Stimulated activated CD4-positive, alpha-beta T cell treated with anti-CD3 and anti-CD28 coated beads, Interleukin-2, amount 100 ng/mL, for 24 hours (primary cell): ENCODE data around the gene RALY.

ENCODE experiments used
- DNase-seq, 2 donors: peaks; one replicate each; pipeline ENCODE4 v3.0.0-alpha.2; 2020

RALY gene

DNA sequence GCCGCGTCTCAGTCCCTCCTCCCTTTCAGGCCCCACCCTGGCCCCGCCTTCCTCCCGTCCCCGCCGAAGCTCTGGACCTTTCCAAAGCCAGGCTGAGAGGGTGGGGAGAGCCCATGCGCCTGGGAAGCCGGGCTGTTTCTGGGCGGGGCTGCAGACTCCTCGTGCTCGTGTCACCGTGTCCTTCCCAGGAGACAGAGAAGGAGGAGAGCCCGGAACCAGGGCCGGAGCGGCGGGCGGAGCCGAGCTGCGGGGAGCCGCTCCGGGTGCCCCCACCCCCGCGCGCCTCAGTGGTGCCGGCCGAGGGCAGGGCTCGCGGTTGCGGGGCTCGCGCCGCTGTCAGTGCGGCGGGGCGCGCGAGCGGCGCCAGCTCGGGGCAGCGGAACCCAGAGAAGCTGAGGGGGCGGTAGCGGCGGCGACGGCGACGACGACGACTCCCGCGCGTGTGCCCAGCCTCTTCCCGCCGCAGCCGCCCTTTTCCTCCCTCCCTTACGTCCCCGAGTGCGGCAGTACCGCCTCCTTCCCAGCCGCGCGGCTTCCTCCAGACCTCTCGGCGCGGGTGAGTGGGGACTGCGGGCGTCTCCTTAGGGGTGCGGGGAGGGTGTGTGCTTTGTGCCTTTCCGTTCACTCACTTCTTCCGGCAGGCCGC, at the start of gene RALY:
Gene RALY, plus strand, starts transcription at position 336 of the 646 bp plus-strand sequence. CDS start 78,164 bp downstream, outside the sequence.
- DNase-seq: peak; percentile 97

DNA sequence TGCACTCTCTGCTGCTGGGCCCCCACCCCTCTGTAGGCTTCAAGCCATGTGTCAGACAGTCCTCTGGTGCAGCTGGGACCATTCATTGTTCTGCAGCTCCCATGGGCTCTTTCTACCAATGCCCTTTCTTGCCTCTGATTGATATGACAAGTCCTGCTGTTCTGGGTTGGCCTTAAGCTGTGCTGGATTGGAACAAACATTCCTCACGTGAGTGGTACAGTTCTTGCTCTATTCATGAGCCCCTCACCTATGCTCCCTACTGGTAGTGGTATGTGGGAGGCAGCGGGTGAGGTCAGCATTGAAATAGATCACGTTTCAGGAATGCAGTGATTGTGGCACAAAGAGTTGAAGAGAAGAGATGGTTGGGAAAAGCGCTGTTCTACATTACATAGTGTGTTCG, 48.8 kb upstream of the RALY start:
- DNase-seq: no peak

DNA sequence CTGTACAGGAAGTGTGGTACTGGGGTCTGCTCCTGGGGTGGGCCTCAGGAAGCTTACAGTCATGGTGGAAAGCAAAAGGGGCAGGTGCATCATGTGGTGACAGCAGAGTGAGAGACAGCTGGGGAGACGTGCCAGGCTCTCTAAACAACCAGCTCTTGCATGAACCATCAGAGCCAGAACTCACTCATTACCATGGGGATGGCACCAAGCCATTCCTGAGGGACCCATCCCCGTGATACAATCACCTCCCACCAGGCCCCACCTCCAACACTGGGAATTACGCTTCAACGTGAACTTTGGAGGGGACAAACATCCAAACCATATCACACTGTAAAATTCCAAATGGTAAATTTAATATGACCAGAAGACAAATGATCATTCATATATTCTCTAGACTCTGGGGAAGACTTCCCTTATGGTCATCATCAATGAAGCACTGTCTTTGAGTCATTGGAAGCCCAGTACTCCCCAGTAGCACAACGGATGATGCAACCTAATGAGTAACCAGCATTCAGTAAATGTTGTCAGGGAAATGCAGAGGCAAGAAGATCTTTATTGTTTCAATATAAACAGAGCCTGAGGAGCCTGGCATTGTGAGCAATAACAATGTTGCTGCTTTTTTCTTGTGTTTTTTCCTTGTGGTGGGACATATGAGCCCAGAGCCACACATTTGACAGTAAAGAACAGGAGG, 48.2 kb upstream of the RALY start:
- no peak for DNase-seq

DNA sequence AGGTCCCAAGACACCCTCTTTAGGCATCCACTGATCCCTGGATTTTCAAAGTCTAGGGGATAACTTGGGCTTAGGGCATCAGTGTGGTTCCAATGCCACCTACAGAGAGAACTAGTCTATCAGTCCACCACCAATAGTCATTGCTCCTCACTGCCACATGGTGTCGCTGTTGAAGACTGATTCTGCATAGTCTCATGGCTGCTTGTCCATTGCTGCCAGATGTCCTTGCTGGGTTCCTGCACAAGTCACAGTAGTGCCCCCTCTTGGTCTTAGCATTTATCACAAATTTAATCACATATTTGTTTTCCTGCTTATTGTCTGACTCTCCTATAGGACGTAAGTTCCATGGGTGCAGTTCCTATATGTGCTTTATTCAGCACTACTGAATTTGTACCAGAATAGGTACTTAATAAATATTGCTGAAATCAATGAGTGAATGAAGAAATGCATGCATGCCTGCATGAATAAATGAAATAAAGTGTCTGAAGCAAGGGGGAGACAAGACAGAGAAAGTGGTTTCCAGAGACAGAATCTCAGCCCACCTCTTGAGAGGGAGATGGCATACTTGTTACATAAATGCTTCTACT, 45.9 kb upstream of the RALY start:
- peak; percentile 41 to 45 for DNase-seq

DNA sequence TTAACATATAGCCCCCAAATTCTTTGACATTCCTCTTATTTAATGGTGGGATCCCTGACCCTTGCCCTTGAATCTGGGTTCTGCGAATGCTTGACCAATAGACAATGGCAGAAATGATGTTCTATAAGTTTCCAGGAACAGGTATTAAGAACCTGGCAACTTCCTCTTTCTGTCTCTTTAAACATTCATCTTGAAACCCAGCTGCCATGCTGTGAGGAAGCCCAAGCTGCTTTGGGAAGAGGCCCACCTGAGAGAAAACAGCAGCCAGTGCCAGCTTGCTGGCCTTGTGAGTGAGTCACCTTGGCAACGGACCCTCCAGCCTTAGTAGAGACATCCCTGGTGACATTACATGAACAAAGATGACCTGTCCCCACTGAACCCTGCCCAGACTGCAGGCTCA, 45.2 kb upstream of the RALY start:
- DNase-seq: no peak

DNA sequence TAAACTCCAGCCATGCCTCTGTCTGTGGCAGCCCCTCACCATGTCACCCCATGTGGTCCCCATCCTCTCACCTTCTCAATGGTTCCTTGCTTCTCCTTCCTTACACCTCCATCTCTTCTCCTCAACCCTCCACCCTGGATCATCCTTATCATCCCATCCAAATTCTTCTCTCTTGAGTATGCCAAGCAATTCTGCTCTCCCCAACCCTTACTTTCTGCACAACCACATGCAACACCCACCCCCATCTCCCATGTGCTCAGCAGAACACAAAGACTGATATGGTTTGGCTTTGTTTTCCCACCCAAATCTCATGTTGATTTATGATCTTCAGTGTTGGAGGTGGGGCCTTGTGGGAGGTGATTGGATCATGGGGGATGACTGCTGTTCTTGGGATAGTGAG, 42.5 kb upstream of the RALY start:
- DNase-seq: no peak

DNA sequence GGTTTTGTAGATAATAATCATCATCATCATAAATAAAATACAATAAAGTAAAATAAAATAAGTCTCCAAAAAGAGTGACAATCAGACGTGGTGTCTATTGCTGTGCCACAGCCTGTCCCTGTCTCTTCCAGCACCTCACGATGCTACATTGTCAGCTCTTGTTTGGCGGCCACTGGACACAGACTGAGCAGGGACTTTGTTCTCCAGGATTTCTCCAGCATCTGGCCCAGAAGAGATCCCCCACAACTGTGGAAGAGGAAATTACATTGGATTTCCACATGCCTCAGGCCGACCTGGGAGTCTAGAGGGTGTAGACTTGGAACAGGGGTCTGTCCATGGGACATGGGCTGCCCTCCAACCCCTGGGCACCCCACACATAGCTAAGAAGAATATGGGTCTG, 39.2 kb upstream of the RALY start:
- no peak for DNase-seq

DNA sequence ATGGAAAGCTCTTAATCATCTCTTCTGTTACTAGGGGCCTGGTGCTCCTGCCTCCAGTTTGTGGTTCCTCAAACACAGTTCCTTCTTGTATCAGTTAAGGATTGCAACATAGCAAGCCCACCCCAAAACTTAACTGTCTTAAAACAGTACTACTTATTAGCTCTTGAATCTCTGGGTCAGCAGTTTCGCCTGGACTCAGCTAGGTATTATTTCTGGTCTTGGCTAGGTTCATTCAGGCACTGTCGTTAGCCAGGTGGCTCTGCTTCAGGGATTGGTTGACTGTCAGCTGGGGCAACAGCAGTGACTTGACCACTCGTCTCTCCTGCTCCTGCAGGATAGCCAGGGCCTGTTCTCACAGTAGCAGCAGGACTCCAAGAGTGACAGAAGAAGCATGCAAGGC, 30.0 kb upstream of the RALY start:
- DNase-seq: no peak

DNA sequence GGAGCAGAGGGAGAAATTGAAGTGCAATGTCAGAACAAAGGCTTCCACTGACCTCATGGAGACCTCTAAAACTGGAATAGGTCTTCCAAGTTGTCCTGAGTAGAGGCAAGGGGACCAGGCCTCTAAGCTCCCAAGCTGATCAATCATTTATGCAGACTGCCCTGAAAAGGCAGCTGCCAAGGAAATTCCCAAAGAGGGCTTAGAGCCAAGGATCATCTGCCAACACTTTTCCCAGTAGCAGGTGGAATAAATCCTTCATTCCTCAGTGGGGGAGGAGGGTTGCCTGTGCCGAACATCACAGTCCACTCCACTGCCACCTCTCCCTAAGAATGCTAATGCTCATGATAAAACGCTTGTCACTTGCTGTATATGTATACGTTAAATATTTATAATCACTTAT, 29.3 kb upstream of the RALY start:
- no peak for DNase-seq

DNA sequence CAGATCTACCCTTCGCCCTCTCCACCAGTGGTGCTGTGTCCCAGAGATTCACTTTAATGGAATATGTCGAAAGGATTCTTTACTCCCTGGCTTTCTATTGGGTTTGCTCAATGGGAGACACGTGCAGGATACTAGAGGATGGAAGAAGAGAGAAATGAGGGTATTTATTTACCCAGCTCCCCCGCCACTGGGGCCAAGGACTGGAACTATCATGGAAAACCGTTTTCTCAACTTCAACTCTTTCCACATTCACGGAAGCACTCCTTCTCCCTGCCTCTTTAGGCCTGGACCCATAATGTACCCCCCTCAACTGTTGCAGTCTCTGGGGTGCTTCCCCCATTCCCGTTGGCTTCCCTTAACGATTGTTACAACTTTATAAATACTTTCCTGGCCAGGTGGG, 26.6 kb upstream of the RALY start:
- no peak for DNase-seq

DNA sequence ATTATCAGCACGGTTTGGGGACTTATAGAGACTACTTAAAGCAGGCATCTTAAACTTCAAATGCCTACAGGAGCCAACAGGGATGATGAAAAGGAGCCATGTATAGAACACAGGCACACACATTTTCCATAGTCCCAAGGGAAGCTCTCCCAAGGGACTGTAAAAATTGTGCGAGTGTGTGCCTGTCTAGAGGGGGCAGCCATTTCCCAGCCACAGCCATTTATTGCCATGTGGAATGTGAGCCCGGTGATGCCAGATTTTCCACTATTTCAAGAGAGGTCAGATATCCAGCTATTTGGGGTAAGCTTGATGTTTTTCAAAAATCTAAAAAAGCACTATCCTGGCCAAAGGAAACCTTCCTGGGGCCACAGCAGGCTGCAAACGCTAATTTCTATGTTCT, 24.1 kb upstream of the RALY start:
- DNase-seq: no peak

DNA sequence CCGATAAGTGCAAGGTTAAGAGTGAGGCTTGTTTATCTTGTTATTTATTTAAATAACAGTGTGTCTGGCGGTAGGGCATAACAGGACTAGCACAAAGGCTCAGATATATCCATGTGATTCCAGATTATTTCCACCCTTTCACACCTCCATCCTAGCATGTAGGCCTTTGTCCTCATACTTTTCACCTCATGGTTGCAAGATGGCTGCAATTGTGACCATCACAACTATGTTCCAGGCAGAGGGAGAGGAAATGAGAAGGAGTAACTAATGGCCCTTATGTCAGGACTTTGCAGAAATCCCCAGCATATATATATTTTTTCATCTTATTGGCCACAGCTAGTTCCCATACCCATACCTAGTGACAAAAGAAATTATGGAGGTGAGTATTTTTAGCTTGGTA, 23.5 kb upstream of the RALY start:
- DNase-seq: no peak

DNA sequence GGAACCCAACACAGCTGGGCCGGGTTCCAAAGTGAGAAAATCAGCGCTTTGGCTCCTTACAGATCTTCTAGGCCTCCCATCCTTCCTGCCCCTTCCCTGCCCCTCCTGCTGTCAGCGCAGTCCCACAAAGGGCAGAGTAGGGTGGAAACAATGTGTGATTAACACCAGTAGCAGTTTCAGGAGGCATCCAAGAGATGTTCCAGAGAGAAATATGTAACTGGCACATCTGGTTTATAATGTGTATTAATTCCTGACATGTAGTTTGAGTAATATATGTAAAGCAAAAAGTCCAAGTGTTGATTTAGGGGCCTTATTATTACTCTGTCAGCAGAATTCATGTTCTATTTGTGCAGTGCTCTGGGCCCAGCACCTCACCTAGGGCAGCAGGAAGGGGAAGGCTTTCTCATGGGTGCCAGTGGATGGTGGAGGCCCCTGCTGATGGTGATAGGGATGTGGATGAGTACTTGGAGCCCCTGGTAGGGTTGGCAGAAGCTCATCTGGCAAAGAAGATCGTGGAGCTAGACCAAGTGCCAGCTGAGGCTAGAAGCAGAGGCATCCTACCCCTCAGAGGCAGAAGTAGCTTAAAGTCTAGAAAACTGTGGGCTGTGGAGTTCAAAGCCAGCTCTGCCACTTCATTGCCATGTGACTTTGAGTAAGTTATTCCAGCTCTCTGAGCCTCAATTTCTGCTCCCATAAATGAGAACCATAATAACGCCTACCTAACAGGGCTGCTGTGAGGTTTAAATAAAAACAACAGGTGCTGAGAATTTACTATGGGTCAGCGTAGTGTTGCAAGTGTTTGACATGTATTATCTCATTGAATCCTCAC, 22.4 kb upstream of the RALY start:
- DNase-seq: no peak

DNA sequence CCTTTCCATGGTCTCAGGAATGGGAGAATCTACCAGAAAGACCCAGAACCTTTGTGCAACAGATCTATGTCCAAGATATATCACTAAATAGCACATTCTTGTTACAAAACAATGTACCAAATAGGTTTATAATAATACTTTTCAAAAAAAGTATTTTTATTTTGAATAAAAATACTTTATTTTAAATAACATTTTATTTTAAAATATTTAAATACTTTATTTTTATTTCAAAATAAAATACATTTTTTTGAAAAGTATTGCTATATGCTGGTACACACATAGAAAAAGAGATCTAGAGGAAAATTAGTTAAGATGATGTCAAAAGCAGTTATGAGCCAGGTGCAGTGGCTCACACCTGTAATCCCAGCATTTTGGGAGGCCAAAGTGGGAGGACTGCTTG, 16.8 kb upstream of the RALY start:
- DNase-seq: no peak

DNA sequence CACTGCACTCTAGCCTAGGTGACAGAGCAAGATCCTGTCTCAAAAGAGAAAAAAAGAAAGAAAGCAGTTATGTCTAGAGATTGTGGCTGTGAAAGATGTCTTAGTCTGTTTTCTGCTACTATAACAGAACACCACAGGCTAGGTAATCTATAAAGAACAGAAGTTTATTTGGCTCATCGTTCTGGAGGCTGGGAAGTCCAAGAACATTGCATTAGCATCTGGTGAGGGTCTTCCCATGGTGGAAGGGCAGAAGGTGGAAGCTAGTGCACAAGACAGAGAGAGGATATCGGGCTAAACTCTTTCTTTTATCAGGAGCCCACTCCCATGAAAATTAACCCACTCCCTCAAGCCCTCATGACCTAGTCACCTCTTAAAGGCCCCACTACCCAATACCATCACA, 16.2 kb upstream of the RALY start:
- no peak for DNase-seq

DNA sequence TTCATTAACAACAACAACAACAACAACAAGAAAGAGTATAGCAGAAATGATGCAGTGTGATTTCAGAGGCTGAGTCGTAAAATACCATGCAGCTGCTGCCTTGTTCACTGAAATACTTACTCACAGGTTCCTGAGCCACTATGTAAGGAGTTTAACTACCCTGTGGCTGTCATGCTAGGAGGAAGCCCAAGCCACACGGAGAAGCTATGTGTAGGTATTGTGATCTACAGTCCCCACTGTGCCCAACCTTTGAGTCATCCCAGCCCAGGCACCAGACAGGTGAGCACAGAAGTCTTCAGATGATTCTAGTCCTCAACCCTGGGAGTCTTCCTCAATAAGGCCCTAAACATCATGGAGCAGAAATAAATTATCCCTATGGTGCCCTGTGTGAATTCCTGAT, 14.6 kb upstream of the RALY start:
- DNase-seq: no peak

DNA sequence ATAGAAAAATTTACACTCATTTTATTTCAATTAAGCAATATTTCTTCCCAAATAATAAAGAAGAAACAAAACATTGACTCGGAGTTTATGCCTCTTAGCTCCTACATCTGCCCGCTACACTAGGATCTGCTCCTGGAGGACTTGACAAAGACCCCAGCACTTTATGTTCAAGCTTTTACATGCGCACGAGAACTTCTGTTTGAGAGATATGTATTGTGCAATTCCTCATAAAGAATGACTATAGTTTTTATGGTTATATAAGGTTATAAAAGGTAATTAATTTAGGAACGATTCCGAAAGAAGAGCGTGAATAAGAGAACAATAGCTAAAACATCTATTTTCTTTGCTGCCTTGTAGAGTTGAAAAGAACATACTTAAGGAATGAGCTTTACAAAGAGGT, 12.4 kb upstream of the RALY start:
- DNase-seq: no peak

DNA sequence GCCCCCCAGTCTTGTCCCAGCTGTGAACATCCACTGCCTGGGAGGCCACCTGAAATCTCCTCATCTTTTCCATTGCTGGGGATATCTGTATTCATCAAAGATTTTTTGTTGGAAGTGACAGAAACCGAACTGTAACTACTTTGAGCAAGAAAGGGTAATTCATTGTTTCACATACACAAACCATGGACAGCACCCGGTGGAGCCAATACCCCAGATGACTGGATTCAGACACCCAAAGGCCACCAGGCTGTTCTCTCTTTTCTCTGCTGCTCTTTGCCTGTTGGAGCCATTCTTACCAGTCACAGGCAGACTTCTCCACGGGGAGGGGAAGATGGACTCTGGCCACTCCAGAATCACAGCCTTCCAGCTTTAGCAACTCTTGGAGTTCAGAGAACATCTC, 11.7 kb upstream of the RALY start:
- DNase-seq: no peak

DNA sequence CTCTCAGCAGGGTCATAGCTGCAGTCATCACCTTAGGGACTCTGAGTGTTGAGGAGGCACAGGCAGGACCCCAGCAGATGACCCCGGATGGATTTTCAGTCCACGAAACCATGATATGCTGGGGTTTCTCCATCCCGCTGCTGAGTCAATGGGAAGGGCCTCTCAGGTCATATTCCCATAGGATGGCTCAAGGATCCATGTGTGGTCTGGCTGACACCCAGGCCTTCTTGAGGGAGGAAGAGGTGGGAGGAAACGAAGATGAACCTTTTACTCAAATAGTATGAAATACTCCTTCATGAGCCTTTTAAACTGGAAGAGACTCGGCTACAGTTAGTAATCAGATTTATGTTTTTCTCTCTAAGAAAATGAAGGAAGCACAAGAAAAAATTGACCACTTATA, 10.3 kb upstream of the RALY start:
- no peak for DNase-seq

DNA sequence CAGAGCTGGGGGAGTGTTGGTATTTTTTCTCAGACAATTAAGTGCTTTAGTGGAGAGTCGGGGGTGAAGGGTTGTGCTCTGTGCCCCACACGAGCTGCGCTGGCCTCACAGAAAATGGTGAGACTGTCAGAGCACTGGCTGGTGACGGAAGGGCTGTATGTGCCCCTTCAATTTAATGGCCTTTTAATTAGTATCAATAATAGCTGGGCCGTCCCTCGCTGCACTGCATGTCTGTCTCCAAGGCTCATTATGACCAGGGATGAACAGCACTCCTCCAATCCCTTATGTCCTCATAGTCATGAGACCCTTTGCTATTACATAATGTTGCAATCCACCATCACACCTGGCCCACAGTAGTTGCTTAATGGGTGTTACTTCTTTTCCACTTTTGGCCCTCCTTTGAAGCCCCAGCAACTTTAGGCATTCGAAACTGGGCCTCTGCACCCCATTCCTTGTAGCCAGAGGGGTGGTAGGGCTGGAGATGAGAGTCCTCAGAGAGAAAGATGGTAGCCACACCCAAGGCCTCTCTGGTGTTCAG, 9.5 kb upstream of the RALY start:
- DNase-seq: no peak

DNA sequence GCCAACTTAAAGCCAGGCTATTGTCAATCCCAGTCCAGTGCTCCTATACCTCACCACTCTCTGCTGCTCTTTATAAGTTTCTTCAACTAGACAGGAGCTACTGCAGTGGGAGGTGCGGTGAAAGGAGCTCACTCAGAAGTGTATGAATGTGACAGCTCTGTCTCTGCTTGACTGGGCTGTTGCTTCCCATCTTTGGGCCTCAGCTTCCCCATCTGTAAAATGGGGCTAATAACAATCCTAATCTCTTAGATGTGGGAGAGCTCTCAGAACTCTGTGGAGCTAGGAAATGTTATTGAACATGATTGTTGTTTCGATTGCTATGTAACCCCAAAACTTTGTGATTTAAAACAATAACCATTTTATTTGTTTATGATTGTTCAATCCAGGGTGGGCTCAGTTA, 8.4 kb upstream of the RALY start:
- no peak for DNase-seq

DNA sequence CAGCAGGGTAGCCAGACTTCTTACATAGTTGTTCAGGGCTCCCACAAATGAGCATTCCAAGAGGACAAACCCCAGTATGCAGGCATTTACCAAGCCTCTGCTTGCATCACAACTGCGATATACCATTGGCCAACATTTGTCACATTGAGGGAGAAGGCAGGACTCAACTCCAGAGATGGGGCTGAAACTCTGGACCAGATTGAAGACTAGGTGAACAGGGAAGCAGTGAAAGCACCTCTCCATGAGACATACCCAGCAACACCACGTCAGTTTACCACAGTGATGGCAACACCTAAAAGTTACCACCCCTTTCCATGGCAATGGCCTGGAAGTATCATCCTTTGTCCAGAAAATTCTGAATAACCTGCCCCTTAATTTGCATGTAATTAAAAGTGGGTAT, 7.9 kb upstream of the RALY start:
- no peak for DNase-seq

DNA sequence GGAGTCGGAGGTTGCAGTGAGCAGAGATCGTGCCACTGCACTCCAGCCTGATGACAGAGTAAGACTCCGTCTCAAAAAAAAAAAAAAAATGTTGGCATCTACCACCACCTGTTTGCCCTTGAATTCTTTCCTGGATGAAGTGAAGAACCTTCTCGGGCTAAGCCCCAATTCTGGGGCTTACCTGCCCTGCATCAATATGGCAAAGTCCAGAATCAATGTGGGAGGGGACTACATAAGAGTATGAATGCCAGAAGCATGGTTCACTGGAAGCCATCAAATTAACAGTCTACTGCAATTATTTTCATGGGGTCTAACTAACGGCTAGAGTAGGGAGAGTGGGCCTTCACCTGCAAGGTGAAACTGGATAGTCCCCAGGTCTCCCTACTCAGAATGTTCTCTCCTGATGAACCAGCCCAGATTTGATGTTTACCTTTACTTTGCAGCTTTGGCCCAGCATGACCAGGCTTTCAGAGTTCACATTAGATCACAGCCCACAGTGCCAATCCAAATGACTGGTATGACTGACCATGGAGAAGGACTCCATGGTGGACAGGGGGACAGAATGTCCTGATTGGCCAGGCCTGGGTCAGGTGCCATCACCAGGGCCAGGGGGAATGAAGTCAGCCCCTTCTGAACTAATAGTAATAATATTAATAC, 7.0 kb upstream of the RALY start:
- DNase-seq: no peak
